SW480 (cell line): ENCODE measurements around the gene AMOTL1.
A peak's percentile ranks its signal among the peaks of the same experiment; 100 is the strongest.

Experiments
- DNase-seq: peaks from one replicate; pipeline ENCODE4 v3.0.0-alpha.2; 2016; ENCODE audit warnings: low spot score

AMOTL1 gene

DNA sequence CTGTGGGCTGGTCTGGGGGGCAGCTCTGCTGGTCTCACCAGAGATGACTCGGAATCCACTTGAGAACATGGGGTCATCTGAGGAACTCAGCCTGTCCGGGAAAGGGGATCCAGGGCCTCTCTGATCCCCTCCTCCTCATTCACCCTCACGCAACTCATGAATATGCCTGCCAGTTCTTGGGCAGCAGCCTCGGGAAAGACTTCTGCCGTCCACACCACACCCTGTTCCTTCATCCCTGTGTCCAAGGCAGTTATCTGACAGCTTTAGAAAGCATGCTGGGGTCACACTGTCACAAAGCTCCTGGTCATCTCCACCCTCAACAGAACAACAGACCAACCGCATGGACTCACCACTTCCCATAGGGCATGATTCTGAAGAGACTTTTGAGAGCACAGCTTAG is 88.3 kb downstream of the AMOTL1 start:
- DNase-seq, result no peak

DNA sequence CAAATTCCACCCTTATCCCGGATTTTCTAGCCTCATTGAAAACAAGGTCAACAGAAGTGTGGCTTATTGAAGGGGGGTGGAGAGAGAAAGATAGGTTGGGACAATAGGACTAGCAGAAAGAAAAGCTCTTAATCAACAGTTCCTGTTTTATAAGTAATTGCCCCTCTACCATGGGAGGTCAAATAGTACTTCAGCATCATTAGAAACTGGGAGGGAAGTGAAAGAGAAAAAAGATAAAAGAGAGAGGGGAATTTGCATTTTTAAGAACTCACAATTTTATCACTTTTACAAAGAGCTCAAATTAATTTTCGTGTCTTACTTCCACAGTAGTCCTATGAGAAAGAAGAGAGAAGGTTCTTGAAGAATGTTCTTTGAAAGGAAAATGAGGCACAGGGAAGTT is 89.2 kb downstream of the AMOTL1 start:
- no peak for DNase-seq

DNA sequence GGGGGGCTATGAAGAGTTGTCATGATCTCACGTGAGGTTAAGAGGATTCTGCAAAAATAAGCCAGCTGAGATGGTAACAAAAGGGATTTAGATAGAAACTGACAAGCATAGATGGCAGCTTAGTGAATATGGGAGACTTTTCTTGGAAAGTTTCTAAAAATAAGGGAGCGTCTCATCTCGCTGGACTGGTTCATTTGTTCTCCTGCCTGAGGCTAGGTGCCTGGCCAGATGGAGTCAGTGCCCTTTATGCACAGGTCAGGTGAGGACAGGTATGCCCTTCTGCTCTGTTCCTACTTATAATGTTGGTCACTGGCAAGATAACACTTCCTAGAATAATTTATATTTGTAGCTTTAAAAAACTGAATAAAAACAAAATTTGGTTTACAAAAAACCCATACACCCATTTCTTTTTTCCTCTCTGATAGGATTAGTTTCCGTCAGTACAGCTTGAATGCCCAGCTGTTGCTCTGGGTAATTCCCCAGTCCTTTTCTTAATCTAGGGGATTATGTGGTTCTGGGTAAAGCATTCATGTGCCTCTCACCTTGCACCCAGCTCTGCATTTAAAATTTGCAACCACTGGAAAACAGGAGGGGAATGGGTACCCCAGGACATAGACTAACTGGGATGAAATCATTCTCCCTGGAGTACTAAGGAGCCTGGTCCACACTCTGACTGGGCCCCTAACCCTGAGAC is 90.0 kb downstream of the AMOTL1 start:
- DNase-seq, result no peak

DNA sequence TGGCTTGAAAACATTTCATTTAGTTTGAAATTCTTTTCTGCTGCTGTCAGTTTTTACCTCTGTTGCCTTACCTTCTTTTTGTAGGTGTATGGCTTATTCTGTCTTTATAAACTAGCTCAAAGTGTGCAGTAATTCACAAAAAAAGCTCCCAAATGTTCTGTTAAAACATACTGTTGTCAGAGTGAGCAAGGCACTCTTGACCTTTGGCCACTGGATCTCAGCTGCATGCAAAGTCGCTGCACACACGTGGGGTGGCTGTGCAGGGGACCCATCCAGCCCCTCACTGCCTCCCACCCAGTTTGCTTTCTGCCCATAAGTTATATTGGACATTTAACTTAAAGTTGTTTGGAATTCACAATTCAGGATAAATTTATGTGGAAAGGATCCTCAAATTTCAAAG is 92.2 kb downstream of the AMOTL1 start:
- no peak for DNase-seq

DNA sequence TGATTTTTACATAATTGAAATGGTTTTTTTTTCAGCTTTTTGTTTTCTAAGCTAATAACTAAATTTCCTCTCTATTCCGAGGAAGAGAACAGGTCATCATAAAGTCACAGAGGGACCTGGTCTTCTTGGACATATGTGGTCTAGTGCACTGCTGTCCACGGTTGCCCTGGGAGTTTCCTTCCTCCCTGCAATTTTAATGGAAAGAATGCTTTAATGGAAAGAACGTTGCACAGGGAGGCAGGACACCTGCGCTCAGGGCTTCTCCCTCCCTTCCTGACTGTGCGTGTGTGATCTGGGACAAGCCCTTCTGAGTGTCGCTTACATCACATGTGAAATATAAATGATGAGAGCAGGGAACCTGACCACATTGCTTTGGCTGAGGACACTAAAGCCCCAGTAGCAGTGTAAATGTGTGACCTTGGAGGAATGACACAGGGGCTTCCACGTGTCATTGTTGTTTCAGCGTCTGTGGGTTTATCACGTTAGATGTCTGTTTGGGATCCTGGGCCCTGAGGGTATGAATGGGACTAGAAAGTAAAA is 93.2 kb downstream of the AMOTL1 start:
- no peak for DNase-seq

DNA sequence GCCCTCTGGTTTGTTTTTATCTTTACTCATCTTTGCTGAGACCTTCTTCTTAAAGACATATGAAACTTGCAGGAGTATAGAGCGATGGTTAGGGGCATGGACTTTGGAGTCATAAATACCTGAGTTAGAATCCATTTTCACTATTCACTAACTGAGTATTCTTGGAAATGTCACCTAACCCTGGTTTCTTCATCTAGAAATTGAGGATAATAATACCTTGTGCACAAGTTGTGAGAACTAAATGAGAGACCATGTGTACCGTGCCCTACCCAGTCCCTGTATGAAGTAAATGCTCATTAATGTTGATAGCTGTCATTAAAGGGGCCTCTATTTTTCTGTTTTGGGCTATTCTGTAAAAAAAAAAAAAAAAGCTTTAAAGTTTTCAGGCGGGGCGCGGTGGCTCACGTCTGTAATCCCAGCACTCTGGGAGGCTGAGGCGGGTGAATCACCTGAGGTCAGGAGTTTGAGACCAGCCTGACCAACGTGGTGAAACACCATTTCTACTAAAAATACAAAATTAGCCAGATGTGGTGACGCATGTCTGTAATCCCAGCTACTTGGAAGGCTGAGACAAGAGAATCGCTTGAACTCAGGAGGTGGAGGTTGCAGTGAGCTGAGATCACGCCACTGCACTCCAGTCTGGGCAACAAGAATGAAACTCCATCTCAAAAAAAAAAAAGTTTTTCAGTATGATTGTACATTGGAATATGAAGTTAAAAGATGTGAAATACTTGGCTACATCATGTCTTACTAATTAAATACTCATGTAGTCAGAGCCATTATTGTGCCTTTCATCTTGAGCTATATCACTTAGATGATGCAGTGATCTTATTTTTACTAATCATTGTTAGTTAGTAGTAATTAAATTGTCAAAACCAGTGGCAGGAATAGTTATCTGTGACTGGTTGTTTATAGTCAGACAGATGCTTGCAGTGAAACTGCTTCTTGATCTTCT is 95.0 kb downstream of the AMOTL1 start:
- DNase-seq, result no peak

DNA sequence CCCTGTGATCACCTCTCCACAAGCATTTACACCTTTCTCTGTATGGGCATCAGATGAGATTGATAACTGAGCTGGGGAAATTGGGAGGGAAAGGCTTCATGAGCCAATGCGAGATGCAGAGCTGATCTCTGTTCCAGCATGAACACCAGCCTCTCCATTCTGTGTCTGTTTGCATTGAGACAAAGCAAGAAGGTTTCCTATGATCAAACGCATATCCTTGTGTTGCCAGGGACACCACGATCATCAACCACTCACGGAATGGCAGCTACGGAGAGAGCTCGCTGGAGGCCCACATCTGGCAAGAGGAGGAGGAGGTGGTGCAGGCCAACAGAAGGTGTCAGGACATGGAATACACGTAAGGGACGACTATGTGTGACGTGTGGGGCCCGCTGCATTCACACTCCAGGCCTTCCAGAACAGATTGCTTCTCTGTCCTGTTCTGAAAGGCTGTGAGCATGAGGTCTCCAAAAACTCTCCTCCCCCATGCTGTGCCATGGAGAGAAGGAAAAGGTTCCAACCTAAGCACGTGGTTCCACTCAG is 96.4 kb downstream of the AMOTL1 start:
- DNase-seq, result no peak

DNA sequence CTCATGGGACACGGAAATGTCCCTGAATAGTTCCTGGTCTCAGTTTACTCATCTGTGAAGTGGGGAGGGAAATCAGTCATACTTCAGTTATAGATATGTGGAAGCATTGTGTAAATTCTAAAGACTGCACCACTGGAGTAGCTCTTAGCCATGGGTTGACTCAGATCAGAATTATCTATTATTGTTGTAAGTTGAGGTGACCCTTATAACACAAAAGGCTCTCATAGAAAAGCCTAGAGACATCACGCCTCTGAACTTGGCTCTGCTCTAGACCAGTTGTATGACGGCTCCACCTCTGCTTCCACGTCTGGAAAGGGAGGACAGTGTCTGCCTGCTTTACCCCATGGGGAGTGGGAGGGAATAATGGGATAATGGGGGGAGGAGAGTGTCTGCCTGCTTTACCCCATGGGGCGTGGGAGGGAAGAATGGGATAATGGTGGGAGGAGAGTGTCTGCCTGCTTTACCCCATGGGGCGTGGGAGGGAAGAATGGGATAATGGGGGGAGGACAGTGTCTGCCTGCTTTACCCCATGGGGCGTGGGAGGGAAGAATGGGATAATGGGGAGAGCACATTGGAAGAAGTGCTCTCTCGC is 98.2 kb downstream of the AMOTL1 start:
- no peak for DNase-seq

DNA sequence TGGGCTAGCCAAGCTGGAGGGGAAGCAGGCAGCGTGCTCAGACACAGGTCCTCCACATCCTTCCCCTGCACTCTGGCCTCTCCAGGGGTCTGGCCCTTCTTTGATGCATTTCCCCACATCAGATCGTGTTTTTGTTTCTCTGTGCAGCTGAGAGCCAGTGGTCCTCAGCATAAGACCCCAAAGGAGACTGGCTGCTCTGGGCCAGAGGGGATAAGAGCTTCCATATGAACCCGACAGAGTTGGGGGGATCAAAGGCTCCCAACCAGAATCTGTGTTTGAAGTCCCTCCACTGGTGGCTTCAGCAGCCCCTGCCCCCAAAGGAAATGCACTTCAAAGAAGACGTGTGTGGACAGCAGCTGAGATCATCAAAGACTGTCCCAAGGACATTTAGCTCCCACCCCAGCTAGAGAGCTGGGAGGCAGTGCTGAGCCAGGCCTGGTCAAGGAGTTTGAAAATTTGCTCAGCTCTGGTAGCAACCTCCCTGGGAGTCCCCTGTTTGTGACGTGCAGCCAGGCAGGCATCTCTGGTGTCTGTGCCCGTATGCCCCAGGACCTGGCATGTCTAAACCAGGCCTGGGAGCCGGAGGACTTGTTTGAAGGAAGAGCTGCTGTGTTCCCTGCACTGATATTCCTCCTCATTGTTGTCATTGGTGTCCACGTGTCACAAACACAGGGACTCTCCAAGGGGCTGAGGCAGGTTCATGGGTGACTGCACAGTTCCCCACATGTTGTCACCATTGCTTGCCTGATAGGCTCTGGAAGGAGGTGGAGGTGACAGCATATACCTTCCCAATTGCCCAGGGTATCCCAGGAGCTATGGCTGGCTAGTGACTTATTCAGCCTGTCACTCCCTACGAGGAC is 99.0 kb downstream of the AMOTL1 start:
- DNase-seq, result no peak

DNA sequence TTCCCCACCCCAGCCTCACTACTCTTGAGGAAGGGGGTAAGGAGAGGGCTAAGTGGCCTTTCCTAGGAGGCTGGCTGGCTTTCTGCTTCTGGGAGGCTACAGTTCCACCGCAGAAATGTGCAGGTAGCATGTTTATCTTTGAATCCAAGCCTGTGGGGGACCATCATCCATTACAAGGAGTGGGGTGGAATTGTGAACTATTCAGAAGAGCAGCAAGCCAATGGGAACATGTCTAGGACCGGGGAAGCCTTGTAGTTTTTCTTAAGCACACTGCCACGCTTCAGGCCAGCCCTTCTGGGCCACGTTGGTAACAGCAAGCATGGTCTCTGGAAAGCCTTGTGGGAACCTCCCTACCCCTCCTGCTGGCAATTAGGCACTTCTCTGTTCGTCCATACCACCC is 100.3 kb downstream of the AMOTL1 start:
- no peak for DNase-seq

DNA sequence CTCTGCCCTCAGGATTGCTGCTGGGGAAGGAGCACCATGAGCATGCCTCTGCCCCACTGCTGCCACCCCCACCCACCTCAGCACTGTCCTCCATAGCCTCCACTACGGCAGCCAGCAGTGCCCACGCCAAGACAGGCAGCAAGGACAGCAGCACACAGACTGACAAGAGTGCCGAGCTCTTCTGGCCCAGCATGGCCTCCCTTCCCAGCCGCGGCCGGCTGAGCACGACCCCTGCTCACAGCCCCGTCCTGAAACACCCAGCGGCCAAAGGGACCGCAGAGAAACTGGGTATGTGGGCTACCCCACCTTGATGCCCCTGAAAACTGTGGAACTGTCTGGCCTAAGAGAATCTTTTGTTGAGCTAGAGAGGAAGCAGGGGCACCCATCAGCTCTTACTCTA is 101.0 kb downstream of the AMOTL1 start:
- DNase-seq, result no peak

DNA sequence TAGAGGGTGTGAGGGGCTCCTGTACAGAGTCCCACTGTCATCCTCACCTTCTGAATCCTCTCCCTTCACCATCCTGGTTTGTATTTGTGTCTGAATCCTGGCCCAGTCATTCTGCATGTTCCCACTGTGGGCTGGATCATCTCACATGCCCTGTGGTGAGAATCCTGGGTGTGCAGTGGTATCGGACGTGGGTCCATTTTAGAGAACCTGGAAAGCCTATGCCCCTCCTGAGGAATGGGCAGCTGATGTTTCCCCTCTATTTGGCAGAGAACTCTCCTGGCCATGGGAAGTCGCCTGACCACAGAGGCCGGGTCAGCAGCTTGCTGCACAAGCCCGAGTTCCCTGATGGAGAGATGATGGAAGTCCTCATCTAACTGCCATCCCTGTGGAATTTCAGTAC is 102.3 kb downstream of the AMOTL1 start:
- DNase-seq, result no peak

DNA sequence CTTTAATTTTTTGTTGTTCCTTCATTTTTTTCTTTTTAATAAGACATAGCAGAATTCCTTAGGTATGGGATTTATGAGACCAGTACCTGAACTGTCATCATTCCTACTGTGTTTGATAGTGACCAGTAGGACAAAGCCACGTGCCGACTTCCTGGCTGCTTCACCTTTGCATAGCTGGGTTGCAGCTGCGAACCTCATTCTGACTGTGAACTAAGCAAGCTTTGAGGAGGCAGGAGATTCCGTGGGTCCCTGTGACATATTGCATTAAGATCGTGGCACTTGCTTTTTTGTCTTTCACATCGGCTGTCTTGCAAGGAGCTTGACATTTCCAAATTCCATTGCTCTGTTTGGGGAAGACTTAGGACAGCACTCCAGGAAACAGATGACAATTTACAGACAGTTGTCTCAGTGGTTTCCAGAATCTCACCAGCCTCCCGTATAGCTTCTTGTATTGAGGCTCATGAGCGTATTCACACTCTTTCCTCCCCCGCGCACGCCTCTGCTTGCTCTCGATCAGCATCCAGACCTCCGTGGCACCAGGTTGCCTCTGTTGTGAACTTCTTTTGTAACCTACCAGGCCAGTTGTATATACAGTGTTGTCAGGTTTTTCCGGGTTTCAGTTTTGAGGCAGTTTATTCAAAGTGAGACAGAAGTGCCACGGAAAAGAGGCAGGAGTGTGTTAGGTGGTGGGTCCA is 103.5 kb downstream of the AMOTL1 start:
- DNase-seq, result no peak

DNA sequence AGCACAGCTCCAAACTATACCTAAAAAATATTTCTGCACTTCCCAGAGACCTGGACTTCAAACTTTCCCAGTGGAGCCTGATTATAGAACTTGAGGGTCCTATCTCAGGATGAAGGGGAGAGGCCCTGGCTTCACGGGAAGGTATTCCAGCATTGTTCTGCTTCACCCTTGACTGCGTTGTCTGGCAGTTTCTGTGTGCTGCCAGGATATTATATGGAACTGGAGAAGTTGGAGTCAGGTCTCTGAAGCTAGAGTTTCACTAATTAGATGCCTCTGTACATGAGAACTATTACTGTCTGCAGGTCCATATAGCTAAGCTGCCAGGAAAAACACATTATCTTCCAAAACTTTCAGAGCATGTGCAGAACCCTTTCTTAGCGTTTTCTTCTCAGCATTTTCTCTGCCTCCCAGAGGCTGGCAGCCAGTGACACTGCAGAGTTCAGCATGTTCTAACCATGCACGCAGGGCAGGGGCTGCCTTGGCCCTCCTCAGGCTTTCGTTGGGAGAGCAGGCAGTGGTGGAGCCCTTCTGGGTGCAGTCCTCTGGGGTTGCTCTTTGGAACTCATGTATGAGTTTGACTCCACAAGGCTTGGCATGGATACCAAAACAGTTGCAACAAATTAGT is 105.9 kb downstream of the AMOTL1 start:
- no peak for DNase-seq

DNA sequence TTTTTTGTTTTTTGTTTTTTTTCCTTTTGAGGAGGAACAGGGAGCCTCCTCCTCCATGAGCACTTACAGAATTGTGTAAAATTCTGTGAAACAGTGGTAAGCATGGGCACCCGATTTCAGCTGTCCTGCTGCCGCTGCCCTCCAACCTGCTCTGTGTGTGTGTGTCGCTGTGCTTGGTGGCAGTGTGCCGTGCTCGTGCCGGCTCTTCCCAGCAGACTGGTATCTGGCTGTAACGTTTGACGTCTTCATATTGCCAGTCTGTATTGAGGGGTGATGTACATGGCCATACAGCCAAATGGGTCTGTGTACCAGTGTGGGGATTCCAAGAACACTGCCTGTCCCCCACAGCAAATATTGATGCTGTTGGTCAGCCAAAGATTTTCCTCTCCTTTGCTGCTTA is 108.1 kb downstream of the AMOTL1 start:
- DNase-seq, result no peak

DNA sequence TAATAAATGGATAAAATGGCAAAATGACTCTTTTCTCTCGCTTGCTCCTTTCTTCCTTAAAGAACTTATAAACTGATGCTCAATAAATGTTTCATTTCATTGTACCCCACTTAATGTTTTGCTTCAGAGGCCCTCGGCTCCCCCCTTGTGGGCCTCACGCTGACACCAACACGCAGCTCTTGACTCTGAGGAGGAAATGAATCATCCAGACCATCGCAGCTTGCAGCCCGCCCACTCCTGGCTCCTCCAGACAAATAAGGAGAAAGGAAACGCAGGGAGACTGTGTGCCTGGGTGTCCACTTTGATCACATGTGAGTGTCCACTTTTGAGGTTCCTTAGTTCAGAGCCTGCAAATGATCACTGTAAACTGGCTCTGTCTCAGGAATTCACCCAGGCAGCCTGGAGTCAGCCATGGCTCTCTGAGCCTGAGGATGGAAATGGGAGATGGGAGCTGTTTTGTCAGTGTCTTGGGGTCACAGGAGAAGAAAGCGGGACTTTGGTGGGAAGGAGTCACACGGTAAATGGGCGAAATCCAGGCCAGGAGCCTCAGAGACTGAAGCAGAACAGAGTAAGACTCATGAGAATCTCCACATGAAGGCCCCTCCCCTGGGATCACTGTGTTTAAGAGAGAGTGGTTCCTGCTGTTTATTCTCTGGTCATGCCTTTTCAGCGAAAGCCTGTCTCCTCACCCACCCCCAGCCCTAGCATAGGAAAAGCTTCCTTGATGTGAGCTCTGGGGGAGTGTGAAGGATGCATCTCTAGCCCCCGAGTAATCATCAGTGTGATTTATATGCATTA is 108.7 kb downstream of the AMOTL1 start:
- peak; percentile 83 for DNase-seq

DNA sequence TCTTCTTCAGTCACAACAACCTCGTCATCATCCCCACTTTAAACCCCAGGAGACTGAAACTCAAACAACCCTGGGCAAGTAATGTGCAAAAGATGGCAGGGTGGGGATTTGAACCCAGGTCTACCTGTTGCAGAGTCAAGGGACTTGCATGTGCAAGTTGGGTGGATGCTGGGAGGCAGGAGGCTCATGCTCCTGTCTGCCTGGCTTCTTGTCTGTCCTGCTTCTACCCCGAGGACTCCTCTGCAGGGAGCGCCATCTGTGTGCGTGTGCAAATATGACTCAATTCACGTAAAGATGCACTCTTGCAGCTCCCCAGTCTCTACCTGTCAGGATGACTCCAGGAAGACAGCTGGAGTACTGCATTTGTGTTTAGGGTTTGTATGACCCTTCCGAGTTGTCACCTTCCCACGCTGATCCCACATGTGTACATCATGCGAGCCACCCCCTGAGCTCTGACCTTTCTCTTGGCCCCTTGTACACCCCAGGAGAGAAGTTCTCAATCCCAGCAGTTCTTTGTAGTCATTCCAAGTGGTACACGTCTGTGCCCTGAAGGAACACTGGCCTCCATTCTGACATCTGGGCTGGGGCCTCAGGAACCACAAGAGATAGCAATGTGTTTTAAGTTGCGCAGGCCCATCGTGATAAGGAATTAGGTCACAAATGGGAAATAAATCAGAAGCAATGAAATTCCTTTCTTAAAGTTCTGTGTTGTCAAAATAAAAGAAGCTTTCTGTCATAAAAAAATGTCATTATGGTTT is 109.5 kb downstream of the AMOTL1 start:
- DNase-seq, result no peak

DNA sequence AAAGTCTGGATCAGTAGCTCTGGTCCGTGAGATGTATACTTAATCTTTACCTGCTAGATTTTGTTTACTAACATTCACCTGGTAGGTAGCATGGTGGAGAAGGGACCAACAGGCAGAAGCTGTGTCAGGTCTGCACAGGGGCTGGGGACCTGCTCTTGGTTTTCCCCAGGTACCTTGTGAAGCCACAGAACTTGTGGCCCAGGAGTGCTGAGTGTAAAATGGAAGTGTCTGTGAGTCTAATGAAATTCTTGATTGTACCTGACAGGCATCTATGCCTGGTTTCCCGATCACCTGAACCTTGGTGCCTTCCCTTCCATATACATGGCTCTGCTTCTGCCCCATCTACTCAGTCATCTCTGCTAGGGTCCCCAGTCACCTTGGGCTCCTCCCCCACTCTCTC is 110.8 kb downstream of the AMOTL1 start:
- DNase-seq, result no peak

DNA sequence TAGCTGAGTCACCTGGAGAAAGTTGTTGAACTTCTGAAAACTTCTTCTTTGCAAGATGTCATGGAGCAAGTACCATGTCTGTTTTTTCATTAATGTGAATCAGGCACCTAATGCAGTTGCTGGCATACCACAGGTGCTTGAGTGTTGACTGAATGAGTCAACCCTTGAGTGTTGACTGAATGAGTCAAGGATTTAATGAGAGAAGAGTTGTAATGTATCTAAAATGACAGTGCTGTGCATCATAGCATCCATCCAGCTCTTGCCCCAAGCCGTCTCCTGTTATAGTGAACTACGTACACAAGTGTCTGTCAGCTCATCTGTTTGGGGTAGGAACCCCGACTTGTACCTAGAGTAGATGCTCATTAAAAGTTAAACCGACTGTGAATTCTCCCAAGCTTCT is 112.1 kb downstream of the AMOTL1 start:
- peak; percentile 24 for DNase-seq
